Activated effector memory CD4-positive, alpha-beta T cell treated with Interleukin-2 at 50 U/mL for 16 hours (primary cell): ENCODE results near the gene HOXC10.

ENCODE experiments used
- DNase-seq: peaks from one replicate; pipeline ENCODE4 v3.0.0-alpha.2; 2020

The HOXC10 gene

DNA sequence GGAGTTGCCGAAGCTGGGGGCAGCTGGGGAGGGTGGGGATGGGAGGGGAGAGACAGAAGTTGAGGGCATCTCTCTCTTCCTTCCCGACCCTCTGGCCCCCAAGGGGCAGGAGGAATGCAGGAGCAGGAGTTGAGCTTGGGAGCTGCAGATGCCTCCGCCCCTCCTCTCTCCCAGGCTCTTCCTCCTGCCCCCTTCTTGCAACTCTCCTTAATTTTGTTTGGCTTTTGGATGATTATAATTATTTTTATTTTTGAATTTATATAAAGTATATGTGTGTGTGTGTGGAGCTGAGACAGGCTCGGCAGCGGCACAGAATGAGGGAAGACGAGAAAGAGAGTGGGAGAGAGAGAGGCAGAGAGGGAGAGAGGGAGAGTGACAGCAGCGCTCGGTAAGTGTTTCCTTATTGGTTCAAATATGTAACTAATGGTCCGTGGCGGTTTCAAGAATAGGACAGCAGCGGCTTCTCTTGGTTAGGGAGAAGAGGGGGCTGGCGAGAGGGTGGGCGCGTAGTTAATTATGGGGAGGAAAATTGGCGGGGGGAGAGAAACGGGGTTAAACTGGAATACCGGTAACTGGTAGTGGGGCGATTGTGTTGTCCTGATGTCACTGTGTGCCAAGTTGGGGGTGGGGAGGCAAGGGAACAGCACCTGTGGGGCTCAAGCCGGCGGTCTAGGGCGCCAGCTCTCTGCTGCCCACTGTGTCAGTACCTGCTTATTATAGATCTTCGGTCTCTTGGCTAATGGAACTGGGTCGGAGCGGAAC, 32.3 kb downstream of the HOXC10 start:
- DNase-seq = no peak

DNA sequence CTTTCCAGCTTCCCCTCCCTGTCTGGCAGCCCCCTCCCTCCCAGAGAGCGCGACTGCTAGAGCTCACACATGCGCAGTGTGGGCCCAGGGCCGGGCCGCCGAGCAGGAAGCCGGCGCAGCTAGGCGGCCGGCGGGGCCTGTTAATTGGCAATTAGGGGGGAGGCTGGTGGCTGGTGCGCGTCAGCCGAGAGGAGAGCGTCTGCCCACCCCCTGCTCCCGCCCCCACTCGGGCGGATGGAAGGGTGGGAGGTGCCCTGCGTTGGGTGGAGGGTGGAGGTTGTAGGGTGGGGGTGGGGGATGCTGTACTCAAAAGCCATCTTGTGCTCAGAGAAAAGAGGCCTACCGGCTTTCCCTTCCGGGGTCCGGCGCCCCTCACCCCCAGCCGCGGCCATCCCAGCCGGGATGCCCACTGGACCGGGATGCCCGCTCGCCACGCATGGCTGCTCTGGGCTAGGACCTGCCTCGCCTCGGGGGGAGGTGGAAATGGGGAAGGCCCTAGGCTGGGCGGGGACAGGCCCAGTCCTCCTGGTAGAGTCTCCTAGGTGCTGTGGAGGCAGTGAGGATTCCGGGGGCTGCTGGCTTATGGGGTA, 33.0 kb downstream of the HOXC10 start:
- peak; percentile 51 for DNase-seq

DNA sequence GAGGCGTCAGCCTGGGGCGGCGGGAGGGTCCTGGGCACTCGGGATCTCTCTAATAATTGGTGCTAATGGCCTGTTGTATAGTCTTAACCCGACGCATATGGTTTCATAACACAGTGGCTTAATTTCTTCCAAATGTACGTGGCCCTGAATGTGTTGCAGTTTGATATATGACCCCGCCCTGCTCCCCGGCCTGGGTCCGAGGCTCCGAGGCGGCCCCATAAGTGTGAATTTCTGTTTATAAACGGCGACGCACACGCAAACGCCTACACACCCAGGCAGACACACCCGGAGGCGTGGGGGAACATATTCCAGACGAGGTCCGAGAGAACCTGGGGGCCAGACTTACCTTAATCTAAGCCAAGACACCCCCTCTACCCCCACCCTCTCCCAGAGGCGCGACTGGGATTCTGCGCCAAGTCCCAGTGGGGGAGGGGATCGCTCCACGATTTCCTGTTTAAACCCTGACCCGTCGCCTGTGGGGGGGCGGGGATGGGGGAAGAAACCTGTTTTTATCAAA, 33.6 kb downstream of the HOXC10 start:
- no peak for DNase-seq

DNA sequence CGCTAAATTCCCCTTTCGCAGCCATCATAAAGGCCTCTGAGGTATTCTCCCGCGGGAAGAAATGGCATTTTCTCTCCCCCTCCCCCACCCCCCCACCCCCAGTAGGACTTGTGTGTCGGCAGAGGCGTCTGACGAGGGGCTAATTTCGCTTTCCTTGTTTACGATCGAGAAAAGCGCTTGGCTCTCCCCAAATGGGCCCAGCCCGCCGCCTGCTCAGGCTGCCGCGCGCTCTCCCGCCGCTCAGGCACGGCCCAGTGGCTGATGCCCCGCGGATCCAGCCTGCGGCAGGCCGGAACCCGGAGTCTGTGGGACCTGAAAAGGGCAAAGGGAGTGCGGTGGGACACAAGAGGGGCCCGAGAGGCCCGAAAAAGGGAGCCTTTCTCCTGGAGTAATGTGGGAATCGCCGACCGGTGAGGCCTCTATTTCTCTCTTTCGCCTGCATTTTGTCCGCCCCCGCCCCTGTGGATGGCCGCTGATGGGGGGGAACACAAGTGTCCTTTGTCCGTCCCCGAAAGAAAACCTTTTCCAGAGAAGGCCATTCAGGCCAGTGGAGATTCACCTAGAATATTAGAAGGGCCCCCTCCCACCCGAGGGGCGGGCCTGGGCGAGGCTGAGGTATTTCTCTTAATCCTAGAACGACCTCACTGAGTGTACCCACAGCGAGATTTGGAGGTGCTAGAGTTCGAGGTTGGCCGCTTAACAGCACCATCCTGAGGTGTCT, 34.3 kb downstream of the HOXC10 start:
- no peak for DNase-seq

DNA sequence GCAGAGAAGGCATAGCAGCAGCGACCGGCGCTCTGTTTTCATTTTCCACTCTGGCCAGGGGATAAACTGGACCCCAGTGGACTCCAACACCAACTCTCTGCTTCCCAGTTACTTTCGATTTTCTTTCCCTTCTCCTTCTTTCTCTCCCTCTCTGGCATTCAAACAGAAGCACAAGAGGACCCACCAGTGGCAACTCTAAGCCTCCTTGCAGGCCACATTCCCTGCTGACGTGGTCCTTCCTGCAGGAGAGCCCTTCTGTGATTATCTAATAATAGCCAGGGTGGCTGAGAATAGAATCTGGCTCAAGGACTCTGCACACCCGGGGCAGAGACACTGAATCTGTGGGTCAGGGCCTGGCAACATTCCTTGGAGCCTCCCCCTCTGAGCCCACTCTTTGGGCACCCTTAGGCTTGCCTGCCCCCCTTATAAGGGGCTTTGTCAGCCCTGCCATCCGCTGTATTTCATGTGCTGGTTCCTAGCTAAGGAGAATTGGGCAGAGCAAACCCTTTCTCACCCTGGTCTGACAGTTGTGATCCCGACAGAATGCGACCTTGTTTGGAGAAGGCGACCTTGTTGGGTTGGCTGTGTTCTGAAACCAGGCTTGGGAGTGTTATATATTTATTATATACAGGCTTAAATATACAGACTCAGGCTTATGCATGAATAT, 35.1 kb downstream of the HOXC10 start:
- no peak for DNase-seq

DNA sequence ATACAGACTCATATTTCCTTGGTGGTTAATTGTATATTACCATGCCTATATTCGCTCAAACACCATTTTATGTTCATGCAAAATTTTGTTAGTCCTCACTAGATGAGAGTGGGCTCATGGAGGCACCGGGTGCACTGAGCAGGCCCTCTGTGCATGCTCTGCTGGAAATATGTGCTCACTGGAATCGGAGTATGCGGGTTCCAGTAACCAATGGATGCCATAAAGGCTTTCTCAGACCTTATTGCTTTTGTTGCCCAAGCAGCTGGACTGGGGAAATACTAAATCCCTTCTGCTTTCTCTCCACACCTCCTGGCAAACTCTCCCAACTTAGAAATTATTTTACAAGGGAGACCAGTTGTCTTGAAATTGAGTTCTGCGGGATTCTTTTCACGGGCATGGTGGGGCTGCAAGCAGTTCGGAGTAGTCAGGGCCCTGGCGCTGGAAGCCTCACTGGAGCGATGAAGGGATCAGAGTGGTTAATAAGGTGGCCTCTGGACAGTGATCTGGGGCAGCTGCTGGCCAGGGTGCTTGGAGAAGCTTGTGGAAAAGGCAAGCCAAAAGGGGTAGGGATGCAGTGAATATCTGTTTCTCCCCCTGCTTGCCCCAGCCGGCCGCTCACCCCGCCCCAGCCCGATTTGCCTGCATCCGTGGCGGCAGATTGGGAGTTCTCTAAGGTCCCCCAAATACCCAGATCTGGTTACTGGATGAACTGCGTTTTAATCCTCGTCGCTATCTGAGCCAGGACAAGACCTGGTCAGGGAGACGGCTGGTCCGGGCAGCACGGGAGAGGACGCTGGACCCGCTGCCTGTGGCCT, 35.9 kb downstream of the HOXC10 start:
- DNase-seq = no peak

DNA sequence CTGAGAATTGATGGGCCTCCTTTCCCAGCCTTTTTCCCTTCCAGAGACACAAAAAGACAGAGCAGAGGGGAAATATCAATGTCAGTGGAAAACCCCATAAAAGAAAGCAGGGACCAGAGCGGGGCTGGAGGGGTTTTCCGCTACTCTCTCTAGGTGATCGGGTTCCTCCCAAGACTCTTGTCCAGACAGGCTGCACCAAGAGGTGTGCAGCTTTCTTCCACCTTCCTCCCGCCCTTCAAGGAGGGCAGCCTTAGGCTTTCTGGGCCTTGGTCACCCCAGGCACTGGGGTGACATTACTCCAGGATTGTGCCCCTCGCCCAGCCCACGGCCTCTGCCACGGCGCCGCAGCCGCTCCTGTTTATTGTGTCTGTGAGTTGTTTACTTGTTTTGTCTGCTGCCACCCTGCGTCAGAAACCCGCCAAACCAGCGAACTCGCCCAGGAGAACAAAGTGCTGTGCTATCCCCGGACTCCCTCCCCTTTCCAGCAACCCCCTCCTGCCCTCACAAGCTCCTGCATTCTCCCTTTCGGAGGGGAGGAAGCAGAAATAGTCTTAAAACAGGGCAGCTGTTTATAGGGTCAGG, 36.6 kb downstream of the HOXC10 start:
- DNase-seq = no peak

DNA sequence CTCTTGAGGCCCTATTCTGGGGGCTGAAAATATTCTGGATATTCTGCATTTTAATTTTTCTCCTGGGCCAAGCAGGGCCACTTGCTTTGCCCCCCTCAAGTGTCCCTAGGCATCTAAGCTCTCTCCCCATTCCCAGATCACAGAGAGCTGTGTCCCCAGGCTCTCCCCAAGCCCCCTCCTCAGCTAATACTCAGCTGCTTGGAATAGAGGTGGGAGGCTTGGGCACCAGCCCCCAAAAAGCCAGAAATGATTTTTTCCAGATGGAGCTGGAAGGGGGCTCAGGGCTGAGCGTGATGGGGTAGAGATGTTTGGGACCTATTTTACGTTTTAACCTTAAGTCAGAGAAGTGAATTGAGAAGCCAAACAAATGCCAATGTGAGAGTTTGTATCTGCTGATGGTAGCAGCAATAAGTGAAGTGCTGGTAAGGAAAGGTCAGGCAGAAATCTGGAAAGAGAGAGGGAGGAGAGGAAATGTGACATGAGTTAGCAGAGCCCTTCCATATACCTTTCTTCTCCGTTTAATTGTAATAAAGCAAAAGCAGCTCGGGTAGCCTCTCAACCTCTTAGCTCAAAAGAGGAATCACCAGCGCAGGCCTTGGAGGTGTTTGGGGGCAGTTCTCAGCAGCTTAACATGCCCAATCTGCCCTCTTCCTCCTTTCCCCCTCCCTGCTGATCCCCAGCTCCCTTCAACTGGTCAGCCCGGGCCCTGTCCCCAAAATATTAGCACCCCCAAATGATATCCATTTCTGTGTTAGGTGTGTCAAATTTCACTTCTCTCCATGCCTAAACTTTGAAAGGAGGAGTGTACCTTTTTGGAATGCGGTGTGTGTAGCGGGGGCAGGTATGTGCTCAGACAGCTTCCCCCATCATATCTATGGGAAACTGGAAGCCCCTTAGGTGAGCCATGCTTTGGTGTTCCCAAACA, 38.3 kb downstream of the HOXC10 start:
- DNase-seq = no peak

DNA sequence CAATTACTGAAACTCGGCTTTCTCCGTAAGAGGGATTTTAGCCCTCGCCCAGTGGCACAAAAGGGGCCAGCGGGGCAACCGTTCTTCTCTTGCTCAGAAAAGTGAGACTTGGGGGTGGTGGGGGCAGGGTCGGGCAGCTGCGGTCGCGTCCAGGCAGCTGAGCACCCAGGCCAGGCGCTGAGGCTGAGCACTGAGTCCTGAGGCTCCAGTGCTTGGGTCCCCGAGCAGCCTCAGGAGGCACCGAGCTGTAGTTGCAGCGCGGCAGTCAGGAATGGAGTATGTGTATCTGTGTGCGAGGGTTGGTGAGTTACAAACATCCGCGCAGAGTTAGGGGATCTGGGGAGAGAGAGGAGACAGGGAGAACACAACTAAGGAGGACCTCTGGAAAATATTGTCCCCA, 39.2 kb downstream of the HOXC10 start:
- no peak for DNase-seq

DNA sequence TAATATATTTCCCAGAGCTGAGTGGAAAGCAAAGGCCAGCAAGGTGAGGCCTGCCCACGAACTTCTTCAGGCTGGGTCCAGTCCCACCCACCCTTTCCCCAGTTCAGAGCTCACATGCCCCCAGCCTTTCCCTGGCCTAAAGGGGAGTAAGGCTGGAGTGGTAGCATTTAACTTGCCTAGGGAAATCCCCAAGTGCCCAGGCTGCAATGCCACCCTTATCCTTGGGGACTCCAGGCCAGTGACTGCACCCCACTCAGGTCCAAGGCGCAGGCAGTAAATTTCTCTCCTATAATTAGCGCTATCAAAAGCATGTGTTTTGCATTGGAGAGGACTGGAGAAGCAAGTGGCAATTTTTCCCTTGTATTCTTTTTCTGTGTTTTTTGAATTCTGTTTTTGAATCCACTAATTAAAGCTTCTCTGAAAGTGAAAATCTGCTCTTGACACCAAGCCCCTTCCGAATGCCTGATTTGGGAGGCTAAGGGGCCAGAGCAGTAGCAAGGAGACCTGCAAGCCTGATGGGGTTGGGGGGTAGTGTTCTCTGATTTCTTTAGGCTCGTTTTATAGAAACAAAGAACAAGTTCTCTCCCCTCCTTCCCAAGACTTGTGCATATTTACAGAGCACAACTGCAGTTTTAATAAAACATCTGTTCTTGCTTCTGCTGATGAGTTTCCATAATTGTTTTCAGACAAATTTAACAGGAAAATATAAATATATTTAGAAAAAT, 39.8 kb downstream of the HOXC10 start:
- no peak for DNase-seq

DNA sequence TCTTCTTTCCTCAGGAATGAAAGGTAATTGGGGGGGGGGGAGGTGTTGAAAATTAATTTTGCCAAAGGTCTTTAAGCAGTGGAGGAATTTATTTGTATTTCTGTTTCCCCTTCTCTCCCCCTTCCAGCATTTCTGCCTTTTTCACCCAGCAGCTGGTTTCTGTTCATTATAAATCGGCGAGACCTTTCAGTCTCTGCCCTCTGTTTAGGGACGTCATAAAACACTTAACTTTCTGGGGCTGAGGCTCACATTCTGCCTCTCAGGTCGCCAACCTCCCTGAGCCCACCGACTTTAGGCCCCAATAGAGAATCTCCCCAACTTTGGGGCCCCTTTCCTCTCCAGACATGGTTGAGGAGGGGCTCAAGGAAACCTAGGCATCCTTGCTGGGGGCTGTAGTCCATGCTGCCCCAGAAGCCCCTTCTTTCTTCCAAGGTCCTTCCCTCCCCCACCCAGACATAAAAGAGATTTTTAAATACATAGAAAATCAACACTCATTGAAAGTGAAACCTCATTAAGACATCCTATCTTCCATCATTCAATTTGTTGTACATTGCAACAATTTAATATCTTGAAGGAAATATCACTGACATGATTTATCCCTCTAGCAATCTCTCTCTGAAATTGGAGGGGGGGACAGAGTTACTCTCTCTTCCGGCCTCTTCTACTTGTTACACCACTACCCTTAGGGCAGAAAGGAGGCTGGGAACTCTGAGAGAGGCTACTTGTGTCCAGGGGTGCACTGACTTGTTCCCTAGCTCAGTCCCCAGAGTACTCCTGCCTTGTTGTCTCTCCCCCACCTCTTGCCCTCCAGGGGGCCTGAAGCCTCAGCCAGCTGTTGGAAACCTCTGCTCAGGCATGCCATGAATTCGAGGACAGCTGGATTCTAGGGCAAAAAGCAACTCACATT, 40.8 kb downstream of the HOXC10 start:
- no peak for DNase-seq

DNA sequence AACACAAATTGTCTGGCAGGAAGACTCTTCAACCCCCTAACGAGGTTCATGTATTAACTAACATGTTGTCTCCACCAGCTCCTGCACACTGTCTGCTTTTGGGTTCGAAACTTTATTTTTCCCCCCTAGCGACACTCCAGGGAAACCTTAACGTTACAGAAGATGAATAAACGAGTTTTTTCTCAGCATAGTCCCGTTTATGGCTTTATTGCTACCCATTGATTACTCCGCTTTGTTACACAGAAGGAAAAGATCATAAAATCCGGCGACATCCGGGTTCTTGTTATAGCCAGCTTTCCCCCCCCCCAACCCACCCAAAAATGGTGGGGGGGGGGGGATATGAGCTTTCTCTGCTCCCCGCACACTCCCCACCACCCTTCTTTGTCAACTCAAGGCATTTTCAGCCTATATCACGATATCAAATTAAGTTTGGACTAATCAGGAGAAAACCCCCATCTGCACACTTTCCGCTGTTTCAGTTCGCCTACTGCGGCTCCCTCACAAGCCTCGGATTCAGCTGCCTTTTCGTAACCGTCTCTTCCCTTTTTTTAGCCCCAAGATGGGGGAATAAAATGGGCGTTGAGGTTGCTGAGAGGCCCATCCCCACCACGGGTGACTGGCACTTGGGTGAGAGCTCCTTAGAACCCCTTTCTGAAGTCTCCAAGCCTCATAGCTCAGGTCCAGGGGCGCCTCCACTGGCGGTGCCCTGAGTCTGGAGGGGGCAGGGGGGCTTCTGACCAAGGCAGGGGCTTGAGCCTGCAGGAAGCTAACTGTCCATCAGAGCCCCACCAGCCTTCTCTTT, 41.9 kb downstream of the HOXC10 start:
- DNase-seq = no peak

DNA sequence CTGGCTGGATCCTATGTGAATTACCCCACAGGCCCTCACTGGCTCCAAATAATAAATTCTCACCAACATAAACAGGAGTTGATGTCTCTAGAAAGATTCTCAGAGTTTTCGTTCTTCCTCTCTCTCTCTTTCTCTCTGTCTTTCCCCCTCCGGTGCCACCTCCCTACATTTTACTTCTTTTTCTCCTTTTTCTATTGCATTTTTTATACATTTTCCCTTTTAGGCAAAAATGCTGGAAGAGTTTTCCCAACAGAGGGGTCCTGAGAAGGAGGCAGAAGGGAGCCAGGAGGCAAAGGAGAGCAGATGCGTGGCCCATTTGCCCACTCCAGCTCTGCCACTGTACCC, 42.5 kb downstream of the HOXC10 start:
- no peak for DNase-seq

DNA sequence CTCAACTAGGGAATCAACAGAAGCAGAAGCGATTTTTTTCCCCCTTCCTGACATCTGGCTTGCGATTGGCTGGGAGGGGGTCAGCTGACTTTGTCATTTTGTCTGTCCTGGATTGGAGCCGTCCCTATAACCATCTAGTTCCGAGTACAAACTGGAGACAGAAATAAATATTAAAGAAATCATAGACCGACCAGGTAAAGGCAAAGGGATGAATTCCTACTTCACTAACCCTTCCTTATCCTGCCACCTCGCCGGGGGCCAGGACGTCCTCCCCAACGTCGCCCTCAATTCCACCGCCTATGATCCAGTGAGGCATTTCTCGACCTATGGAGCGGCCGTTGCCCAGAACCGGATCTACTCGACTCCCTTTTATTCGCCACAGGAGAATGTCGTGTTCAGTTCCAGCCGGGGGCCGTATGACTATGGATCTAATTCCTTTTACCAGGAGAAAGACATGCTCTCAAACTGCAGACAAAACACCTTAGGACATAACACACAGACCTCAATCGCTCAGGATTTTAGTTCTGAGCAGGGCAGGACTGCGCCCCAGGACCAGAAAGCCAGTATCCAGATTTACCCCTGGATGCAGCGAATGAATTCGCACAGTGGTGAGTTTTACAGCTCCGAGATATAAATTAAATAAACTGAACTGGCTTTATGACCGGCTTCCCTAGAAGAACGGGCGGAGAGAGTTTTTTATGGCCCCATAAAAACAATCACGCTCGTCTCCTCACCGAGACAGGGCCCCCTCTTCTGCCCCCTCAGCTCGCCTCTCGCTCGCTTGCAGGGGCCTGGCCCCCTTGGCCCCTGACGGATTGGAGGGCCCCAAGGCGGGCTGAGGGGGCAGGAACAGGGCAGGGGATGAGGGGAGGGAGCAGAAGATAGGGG, 43.6 kb downstream of the HOXC10 start, which contains the start of gene HOXC6:
Gene HOXC6, plus strand, starts transcription at position 127 of the 888 bp plus-strand sequence. Its CDS starts 82 bp downstream, at position 209.
- no peak for DNase-seq

DNA sequence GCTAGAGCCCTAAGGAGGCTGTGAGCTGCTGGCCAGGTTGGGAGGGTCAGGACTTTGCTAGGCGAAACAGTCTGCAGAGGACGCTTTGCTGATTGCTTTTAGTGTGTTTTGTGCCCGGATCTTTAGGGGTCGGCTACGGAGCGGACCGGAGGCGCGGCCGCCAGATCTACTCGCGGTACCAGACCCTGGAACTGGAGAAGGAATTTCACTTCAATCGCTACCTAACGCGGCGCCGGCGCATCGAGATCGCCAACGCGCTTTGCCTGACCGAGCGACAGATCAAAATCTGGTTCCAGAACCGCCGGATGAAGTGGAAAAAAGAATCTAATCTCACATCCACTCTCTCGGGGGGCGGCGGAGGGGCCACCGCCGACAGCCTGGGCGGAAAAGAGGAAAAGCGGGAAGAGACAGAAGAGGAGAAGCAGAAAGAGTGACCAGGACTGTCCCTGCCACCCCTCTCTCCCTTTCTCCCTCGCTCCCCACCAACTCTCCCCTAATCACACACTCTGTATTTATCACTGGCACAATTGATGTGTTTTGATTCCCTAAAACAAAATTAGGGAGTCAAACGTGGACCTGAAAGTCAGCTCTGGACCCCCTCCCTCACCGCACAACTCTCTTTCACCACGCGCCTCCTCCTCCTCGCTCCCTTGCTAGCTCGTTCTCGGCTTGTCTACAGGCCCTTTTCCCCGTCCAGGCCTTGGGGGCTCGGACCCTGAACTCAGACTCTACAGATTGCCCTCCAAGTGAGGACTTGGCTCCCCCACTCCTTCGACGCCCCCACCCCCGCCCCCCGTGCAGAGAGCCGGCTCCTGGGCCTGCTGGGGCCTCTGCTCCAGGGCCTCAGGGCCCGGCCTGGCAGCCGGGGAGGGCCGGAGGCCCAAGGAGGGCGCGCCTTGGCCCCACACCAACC, 44.8 kb downstream of the HOXC10 start:
- DNase-seq = no peak

DNA sequence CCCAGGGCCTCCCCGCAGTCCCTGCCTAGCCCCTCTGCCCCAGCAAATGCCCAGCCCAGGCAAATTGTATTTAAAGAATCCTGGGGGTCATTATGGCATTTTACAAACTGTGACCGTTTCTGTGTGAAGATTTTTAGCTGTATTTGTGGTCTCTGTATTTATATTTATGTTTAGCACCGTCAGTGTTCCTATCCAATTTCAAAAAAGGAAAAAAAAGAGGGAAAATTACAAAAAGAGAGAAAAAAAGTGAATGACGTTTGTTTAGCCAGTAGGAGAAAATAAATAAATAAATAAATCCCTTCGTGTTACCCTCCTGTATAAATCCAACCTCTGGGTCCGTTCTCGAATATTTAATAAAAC, 45.5 kb downstream of the HOXC10 start:
- DNase-seq = no peak
